ENCODE results near the gene MOB1A. TPM values are rescaled to one million over a fixed set of nuclear protein-coding genes. Genes with fewer than 3 reads are reported as not detected.

The MOB1A gene
- total RNA-seq, 1 experiment from 2014 or later: 88.2 TPM

DNA sequence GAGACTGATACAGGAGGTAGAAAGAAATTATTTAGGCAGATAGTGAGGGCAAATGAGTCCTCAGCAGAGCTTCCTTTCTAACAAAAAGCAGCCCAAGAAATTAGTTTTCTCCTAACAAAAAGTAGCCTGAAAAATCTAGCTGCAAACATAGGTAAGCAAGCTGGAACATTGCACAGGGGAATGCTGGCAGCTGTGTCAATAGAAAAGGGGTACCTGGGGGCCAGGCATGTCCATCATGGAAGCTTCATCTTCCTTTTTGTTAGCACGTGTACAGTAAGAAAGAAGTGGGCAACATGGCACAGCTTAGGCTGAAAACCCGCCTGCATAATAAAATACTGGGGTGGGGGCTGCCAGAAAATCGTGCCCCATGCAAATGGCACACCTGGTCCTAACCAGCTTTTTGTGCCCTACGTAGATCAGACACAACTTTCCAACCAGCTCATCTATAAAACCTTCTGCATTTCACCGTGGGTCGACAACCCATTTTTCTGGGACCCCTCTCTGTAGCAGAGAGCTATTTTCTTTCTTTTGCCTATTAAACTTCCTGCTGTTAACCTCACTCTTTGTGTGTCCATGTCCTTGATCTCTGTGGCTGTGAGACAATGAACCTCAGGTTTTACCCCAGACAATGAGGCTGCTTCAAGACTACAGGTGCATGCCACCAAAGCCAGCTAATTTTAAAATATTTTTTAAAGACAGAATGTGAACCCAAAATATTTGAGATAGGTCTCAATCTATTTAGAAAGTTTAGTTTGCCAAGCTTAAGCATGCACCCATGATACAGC, 13.1 kb upstream of the MOB1A start:
- peaks cover under 1% of the 10 kb centered on the region for H3K27me3 Mint-ChIP-seq (ENCODE audit: low read depth)
- no peaks in the 10 kb centered on the region for H3K36me3 Mint-ChIP-seq
- peaks cover 30% of the 10 kb centered on the region for H3K4me1 Mint-ChIP-seq
- CTCF ChIA-PET: interaction anchor here (0.7 to 2.8 kb wide), 2 partner anchors 13 to 41 kb away, joined by 3 to 15 read pairs; partner anchors contain the start of gene MOB1A
- ATAC-seq (no peak), DNase-seq (ENCODE audit: low spot score) (no peak)
- no peak overlapping the region for H3K4me3 Mint-ChIP-seq
- TF ChIP-seq, protein P1, sequence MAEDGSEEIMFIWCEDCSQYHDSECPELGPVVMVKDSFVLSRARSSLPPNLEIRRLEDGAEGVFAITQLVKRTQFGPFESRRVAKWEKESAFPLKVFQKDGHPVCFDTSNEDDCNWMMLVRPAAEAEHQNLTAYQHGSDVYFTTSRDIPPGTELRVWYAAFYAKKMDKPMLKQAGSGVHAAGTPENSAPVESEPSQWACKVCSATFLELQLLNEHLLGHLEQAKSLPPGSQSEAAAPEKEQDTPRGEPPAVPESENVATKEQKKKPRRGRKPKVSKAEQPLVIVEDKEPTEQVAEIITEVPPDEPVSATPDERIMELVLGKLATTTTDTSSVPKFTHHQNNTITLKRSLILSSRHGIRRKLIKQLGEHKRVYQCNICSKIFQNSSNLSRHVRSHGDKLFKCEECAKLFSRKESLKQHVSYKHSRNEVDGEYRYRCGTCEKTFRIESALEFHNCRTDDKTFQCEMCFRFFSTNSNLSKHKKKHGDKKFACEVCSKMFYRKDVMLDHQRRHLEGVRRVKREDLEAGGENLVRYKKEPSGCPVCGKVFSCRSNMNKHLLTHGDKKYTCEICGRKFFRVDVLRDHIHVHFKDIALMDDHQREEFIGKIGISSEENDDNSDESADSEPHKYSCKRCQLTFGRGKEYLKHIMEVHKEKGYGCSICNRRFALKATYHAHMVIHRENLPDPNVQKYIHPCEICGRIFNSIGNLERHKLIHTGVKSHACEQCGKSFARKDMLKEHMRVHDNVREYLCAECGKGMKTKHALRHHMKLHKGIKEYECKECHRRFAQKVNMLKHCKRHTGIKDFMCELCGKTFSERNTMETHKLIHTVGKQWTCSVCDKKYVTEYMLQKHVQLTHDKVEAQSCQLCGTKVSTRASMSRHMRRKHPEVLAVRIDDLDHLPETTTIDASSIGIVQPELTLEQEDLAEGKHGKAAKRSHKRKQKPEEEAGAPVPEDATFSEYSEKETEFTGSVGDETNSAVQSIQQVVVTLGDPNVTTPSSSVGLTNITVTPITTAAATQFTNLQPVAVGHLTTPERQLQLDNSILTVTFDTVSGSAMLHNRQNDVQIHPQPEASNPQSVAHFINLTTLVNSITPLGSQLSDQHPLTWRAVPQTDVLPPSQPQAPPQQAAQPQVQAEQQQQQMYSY (CRISPR knock-in tag; IDR thresholded peaks at IDR 0.05): no peak
- no peak for TF ChIP-seq ZNF232 (CRISPR knock-in tag; IDR thresholded peaks at IDR 0.05)
- no peak for TF ChIP-seq ESRRA (CRISPR knock-in tag; IDR thresholded peaks at IDR 0.05; ENCODE audit: borderline replicate concordance)
- no peak for TF ChIP-seq RORB (CRISPR knock-in tag; IDR thresholded peaks at IDR 0.05)
- TF ChIP-seq IRF1 (CRISPR knock-in tag; IDR thresholded peaks at IDR 0.05): no peak
- TF ChIP-seq ZNF512 (CRISPR knock-in tag; IDR thresholded peaks at IDR 0.05; ENCODE audit: borderline replicate concordance): no peak
- no peak for TF ChIP-seq ZNF263 (CRISPR knock-in tag; IDR thresholded peaks at IDR 0.05; ENCODE audit: low read depth)
- peaks cover 6% of the 10 kb centered on the region; the same call in 1 of the 2 replicates for H3K9me3 Mint-ChIP-seq
- H3K27ac Mint-ChIP-seq: peak overlapping the region; percentile 57; the same call in 1 of the 2 replicates
- POLR2A ChIA-PET: interaction anchor here (0.8 to 1.8 kb wide), 2 partner anchors 13 to 15 kb away, joined by 3 to 14 read pairs; partner anchors contain the start of gene MOB1A

DNA sequence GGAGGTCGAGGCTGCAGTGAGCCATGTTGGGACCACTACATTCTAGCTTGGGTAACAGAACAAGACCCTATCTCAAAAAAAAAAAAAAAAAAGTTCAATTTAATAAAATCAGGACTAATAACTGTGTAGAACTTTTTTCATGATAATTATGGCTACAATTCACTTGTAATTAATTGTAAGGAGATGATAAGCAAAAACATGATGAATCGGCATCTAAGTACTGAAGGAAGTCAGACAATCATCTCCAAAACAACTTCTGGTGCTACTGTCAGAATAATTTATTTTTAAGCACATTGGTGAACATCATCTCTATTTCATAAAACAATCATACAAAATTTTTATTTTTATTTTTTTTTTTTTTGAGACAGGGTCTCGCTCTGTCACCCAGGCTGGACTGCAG, 10.0 kb upstream of the MOB1A start:
- no peak overlapping the region for H3K4me3 Mint-ChIP-seq
- H3K36me3 Mint-ChIP-seq: no peaks in the 10 kb centered on the region
- TF ChIP-seq, protein P2, sequence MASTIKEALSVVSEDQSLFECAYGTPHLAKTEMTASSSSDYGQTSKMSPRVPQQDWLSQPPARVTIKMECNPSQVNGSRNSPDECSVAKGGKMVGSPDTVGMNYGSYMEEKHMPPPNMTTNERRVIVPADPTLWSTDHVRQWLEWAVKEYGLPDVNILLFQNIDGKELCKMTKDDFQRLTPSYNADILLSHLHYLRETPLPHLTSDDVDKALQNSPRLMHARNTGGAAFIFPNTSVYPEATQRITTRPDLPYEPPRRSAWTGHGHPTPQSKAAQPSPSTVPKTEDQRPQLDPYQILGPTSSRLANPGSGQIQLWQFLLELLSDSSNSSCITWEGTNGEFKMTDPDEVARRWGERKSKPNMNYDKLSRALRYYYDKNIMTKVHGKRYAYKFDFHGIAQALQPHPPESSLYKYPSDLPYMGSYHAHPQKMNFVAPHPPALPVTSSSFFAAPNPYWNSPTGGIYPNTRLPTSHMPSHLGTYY (CRISPR knock-in tag; IDR thresholded peaks at IDR 0.05): no peak
- TF ChIP-seq E2F1 (CRISPR knock-in tag; IDR thresholded peaks at IDR 0.05) (no peak), MYBL2 (CRISPR knock-in tag; IDR thresholded peaks at IDR 0.05) (no peak), TP53 (CRISPR knock-in tag; IDR thresholded peaks at IDR 0.05) (no peak), ZNF281 (CRISPR knock-in tag; IDR thresholded peaks at IDR 0.05) (no peak), GTF2I (CRISPR knock-in tag; conservative IDR thresholded peaks at IDR 0.05) (no peak)
- peaks cover 30% of the 10 kb centered on the region for H3K4me1 Mint-ChIP-seq
- ChIA-PET CTCF (interaction anchor here (1.0 to 1.7 kb wide), 4 partner anchors 10 to 61 kb away, joined by 3 to 9 read pairs (median 4); partner anchors contain the start of gene MOB1A), POLR2A (interaction anchor here (1.3 to 3.1 kb wide), 3 partner anchors 9 to 19 kb away, joined by 3 to 14 read pairs (median 6); partner anchors contain the start of genes MOB1A and MTHFD2)
- peaks cover 6% of the 10 kb centered on the region; the same call in 1 of the 2 replicates for H3K9me3 Mint-ChIP-seq
- 0 out of 2 replicates have a peak overlapping the region, but pooled peaks have one; percentile 98 for H3K27ac Mint-ChIP-seq
- no peaks in the 10 kb centered on the region; the same call in none of the 2 replicates for H3K27me3 Mint-ChIP-seq (ENCODE audit: low read depth)
- no peak for DNase-seq (ENCODE audit: low spot score)
- ATAC-seq: no peak
